NCI-H345 treated with DMSO at 0.1 percent for 48 hours (cell line): ENCODE results near the gene PPP5C.
"Not testable (repeated sequence)": the region's sequence is repeated elsewhere in the genome, so short reads cannot be mapped to it uniquely, and the experiment has no call there.

Experiments used
- DNase-seq: peaks from one replicate; lab custom pipeline; 2025; ENCODE audit not compliant: unreplicated experiment; lab: John Stamatoyannopoulos, UW

The PPP5C gene

GRCh38 chr19:46346821-46347571 lies at the start of gene PPP5C:
Gene PPP5C (plus strand): TSS chr19:46347087. CDS start chr19:46347097, 10 bp downstream.
- peak; percentile 76 for DNase-seq

DNA sequence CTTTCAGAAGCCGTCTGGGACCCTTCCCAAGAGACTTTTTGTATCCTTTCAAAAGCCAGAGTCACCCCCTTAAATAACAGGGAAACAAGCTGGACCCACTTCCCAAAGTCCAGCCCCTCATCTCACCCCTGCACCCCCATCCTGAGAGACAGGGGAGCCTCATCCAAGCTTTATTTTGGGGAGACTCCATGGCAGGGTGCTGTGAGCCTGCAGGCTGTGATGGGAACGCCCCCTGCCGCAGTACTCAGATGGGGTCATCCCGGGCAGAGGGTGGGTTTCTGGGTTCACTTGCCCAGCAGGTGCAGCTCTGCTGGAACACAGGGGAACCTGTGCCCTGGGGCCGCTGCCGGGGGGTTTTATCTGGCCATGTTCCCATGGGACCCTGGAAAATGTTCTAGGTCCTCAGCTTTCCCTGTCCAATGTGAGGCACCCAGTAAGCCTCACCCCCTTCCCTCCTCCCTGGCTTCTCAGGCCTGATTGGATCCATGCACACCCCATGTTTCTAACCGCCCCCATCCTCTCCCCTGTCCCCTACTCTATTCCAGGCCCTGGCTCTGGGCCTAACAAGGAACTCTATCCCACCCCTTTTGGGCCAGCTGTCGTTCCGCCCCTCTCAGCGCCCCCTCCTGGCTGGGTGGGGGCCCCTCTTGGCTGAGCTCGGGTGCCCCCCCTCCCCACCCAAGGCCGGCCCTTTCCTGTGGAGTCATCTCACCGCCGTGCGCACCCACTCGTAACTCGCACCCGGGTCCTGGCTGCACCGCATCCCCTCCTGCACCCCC lies 49.0 kb upstream of the PPP5C start:
- DNase-seq, result no peak

GRCh38 chr19:46298479-46299003 lies 48.3 kb upstream of the PPP5C start:
- DNase-seq, result no peak

DNA sequence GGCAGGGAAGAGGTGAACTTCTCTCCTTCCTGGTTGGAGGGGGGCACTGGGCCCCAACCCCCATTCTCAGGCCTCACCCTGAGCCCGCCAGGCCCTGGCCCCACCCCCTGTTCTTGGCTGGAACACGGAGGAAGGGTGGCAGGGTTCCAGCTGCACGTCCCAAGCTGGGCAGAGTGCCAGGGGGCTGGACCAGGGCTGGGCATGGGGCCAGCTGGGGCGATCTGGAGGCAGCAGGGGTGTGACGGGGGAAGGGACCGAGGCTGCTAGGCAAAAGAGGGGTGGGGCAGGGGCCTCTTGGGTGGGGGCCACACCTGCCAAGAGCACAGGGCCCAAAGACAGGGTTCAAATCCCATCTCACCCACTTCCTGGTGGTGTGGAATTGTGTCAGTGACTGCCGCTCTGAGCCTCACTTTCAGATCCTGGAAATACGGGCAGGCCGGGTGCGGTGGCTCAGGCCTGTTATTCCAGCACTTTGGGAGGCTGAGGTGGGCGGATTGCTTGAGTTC lies 47.8 kb upstream of the PPP5C start:
- peak; percentile 78 for DNase-seq

DNA sequence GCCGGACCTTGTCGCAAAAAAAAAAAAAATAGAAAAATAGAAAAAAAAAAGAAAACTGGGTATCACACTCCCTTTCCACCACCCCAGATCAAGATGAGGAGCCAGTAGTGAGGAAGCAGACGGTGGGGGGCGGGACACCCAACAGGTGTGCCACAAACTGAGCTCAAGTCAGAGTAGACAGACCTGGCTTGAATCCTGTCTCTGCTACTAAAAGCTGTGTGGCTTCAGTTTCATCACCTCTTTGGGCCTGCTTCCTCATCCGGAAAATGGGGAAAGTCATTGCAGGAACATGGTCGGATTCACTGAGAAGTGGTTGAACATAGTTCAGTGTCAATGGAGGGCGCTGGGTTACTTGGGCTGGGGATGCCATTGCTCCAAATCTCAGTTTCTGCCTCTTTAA lies 47.2 kb upstream of the PPP5C start:
- no peak for DNase-seq

- no peak for DNase-seq
Measured at GRCh38 chr19:46303322-46303690, 43.6 kb upstream of the PPP5C start.

DNA sequence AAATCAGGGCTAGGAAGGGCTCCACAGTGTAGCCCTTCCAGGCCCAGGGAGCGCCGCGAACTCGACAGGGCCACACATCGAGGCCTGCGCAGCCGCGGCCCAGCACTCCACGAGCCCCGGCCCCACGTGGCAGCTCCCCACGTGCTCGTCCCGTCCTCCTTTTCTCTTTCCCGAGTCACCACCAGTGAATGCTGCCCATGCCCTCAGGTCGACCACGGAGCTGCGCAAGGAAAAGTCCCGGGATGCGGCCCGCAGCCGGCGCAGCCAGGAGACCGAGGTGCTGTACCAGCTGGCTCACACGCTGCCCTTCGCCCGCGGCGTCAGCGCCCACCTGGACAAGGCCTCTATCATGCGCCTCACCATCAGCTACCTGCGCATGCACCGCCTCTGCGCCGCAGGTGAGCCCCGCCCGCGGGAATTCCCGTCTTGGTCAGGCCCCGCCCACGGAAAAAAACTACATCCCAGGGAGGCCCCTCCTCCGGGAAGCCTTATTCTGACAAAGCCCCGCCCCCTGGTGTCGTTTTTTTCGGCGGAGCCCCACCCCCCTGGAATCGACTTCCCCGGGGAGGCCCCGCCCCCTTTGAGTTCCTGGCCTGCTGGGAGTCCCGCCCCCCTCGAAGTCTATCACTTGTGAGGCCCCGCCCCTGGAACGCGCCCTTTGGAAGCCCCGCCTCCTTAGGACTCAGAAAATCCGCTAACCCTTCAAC lies 43.0 kb upstream of the PPP5C start:
- no peak for DNase-seq

DNA sequence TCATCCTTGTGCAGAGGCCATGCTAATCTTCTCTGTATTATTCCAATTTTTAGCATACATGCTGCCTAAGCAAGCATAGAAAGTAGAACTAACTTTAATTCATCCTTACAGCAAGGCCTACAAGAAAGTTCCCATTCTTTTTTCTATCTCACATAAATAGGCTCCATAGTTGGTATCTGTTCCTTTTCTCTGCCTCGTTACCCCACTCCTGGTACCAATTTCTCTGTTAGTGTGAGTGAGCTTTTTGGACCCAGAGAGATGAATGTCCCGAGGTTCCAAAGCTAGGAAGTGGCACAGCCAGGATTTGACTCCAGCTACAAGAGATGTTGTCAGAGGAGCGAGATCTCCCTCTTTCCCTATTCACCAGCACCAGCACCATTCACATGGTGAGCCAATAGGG lies 40.4 kb upstream of the PPP5C start:
- DNase-seq, result no peak

DNA sequence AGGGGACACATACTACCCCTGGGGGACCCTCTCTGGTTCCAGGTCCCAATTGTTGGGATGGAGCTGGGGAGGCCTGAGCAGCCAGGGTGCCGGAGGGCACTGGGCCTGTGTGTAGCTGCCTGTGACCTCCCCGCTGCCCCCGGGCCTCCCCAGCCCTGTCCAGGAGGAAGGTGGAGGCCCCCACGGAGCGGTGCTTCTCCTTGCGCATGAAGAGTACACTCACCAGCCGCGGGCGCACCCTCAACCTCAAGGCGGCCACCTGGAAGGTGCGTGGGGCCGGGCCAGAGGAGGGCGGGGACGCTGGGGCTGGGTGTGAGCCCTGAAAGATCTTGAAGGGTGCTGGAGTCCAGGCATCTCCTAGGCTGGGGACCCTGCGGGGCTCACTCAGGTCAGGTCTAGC lies 38.4 kb upstream of the PPP5C start:
- DNase-seq, result no peak

- DNase-seq, result no peak
Measured at GRCh38 chr19:46309056-46309455, 37.8 kb upstream of the PPP5C start.

GRCh38 chr19:46311444-46311843 lies 35.4 kb upstream of the PPP5C start:
- no peak for DNase-seq

DNA sequence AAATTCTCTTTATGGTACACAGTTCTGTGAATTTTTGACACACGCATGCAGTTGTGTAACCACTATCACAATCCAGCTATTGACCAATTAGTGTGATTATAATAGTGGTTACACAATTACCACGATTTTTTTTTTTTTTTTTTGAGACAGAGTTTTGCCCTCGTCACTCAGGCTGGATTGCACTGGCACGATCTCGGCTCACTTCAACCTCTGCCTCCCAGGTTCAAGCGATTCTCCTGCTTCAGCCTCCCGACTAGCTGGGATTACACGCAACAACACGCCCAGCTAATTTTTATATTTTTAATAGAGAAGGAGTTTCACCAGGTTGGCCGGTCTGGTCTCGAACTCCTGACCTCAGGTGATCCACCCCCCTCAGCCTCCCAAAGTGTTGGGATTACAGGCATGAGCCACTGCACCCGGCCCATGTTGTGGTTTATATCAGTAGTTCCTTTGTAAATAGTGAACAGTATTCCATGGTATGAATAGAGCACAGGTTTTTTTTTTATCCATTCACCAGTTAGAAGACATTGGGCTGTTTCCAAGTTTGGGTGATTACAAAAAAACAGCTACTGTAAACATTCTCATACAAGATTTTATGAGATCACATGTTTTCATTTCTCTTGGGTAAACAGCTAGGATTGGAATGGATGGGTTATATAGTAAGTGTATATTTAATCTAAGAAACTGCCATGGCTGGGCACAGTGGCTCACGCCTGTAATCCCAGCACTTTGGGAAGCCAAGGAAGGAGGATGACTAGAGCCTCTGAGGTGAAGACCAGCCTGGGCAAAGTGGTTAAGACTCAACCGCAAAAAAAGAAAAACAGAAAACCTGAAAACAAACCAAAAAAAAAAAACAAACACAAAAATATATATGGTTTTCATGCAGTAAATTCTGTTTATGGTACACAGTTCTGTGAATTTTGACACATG lies 33.1 kb upstream of the PPP5C start:
- not testable (repeated sequence) for DNase-seq

DNA sequence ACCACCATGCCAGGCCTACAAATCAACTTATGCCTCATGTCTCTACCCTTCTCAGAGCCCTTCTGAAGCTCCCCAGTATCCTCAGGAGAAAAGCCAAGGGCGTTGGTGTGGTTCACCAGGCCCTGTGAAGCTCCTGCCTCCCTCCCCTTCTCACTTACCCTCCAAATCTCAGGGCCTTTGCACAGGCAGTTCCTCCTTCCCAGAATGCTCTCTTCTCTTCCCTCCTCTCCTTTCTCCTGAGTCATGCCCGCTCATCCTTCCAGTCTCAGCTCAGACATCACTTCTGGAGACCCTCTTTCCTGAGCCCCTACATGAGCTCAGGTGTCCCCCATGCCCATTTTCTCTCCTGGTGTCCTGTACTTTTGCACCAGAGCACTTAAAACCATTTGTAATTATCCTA lies 29.5 kb upstream of the PPP5C start:
- no peak for DNase-seq

GRCh38 chr19:46319613-46320012 lies 27.3 kb upstream of the PPP5C start:
- no peak for DNase-seq

- DNase-seq, result no peak
Measured at GRCh38 chr19:46320559-46320958, 26.3 kb upstream of the PPP5C start.

- DNase-seq, result no peak
Measured at GRCh38 chr19:46321653-46322052, 25.2 kb upstream of the PPP5C start.

DNA sequence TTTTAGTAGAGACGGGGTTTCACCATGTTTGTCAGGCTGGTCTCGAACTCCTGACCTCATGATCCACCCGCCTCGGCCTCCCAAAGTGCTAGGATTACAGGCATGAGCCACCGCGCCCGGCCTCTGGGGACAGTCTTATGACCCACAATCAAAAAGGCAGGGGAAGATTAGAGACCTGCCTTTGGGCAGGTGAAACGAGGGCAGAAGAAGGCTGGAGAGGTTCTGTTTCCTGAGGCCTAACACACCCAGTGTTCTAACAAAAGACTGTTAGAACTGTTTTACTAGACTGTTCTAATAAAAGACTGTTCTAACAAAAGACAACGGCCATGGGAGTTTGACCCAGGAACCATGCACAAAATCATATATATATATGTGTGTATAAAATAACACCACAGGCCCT lies 23.7 kb upstream of the PPP5C start:
- DNase-seq, result not testable (repeated sequence)

GRCh38 chr19:46324277-46324676 lies 22.6 kb upstream of the PPP5C start:
- no peak for DNase-seq

- DNase-seq, result no peak
Measured at GRCh38 chr19:46326608-46327007, 20.3 kb upstream of the PPP5C start.

DNA sequence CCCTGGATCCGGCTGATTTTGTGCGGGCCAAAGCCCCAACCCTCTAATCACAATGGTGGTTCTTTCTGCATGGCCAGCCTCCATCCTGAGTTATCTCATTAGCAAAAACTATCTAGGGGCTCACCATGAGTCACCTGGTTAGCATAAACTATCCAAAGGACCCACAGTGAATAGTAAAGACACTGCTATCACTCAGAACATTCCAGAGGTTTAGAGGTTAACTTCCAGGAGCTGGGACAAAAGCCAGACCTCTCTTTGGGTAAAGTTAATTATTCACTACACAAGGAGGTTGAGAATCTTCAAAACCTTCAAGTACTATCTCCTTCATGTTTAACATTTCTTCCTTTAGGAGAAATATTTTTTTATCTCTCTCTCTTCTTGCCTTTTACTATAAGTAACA lies 18.8 kb upstream of the PPP5C start:
- no peak for DNase-seq
